Measurements from ENCODE around the gene SLIT3.

The SLIT3 gene

GRCh38 chr5:168865968-168866367, 435.0 kb downstream of the SLIT3 start:
- no peak for DNase-seq (ENCODE audit: low read depth, low spot score)

- no peak for DNase-seq (ENCODE audit: low read depth, low spot score)
These were observed 437.9 kb downstream of the SLIT3 start for GRCh38 chr5:168863021-168863420.

DNA sequence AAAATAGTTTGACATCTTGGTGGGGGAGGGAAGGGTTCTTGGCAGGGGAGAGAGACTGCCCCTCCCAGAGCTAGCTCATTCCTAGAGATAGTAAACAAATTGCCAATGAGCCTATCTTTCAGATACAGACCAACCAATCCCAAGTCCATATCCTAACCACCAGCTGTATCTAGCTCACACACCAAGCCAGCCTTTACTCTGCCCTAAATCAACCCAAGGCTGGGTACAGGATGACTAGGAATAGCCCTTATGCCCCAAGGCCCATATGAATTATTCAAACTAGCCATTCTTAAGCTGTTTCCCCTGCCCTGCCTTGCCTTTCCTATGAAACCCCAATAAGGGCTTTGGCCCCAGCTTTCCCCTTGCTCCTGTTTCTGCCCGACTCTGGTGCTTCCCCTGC, 440.4 kb downstream of the SLIT3 start:
- DNase-seq (ENCODE audit: low read depth, low spot score), result no peak

DNA sequence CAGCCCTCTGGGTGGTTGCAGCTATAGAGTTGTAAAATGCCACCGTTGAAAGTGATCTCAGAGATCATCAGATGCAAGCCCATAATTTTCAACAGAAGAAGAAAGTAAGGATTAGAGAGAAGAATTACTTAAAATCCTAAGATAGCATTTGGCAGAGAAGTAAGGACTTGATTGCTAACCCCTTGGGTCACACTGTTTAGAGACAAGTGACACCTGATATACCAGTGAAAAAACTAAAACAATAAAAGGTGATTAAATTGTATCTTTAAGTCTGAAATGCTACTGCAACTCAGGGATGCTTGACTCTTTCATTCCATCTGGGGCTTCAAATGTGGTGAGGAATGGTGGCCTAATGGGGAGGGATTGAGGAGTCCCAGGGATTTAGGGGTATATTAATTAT, 440.9 kb downstream of the SLIT3 start:
- DNase-seq (ENCODE audit: low read depth, low spot score), result no peak

DNA sequence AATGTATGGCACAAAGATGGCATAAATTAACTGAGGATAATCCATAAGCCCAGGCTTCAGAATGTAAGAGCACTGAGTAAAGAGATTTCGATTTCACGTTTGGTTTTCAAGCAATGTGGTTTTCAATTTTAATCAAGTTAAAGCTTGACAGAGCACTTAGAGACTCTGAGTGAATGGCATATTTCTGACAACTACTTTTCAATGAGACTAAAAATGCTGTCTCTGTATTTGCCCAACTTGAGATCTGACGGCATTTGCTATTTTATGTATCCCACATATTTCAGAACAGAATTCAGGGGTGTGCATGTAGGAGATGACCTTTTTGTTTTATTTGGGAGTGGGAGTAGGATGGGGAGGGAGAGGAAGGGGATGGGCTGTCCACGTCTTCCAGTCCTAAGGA, 441.5 kb downstream of the SLIT3 start:
- DNase-seq (ENCODE audit: low read depth, low spot score), result no peak

DNA sequence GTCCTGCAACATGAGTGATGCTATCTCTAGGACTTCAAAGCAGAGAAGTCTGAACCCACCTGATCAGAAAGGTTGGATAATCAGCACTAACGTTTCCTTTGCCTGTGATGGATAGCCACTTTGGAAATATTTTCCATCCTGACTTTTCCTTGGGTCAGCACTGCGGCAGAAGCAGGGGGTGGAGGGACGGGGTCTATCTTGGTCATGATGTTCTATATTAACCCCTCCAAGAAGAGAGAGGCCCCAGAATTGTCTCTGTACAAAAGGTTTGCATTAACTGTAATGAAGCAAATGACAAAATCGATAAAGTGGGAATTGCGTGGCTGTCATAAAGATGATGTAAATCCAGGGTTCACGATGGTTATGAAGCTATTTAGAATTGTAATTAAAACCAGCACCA, 441.9 kb downstream of the SLIT3 start:
- DNase-seq (ENCODE audit: low read depth, low spot score), result no peak

GRCh38 chr5:168858371-168858770, 442.6 kb downstream of the SLIT3 start:
- no peak for DNase-seq (ENCODE audit: low read depth, low spot score)

GRCh38 chr5:168853972-168854371, 447.0 kb downstream of the SLIT3 start:
- no peak for DNase-seq (ENCODE audit: low read depth, low spot score)

GRCh38 chr5:168852329-168852728, 448.6 kb downstream of the SLIT3 start:
- DNase-seq (ENCODE audit: low read depth, low spot score), result no peak

DNA sequence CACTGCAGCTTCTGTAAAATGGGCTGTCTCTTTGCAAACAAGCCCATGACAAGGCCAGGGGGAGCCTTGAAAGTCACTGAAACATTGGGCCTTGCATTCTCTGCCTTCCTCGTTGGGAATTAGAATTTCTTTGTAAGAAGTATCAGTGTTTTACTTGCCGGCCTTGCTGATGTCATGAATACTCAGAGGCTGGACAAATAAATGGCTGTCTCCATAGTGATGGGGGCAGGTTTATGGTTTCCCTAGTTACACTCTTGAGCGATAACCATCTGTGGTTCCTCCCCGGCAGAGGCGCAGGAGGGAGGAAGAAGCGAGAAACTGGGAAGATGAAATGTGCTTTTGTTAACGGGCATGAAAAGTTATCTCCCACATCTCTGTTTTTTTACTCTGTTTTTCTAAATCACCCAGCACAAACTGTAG, 449.0 kb downstream of the SLIT3 start:
- DNase-seq (ENCODE audit: low read depth, low spot score), result no peak

DNA sequence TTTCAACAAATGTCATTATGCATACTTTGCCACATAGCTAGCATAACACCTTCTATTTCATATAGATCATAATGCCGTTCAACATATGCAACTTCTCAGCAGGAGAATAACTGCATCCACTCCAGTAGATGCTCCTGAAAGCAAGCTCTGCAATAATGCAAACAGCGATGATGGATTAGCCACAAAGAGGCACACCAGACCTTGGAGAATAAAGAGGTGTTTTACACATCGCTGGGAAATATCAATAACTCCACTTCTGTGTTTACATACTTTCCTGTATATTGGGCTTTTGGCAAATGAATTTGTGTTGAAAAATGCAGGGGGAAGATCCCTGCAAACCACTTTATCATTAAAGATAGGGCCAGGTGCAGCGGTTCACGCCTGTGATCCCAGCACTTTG, 450.3 kb downstream of the SLIT3 start:
- DNase-seq (ENCODE audit: low read depth, low spot score), result no peak

DNA sequence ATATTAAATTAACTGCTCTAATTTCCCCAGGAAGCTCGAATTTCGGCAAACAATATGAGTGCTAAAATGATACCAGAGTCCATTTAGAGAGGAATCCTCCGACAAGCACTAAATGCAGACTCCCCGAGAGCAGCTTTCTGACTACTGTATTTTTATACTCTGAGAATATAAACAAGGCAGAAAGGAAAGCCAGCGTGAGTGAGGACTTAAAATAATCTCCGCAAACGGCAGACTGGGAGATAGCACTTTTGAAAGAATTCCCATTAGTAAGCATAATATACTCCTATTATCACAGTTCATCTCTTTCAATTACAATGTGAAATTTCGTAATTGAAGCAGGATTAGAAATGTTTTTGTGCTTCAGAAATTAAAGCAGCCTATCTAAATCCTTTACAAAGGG, 452.4 kb downstream of the SLIT3 start:
- no peak for DNase-seq (ENCODE audit: low read depth, low spot score)

GRCh38 chr5:168847511-168848073, 453.3 kb downstream of the SLIT3 start:
- DNase-seq (ENCODE audit: low read depth, low spot score), result no peak

DNA sequence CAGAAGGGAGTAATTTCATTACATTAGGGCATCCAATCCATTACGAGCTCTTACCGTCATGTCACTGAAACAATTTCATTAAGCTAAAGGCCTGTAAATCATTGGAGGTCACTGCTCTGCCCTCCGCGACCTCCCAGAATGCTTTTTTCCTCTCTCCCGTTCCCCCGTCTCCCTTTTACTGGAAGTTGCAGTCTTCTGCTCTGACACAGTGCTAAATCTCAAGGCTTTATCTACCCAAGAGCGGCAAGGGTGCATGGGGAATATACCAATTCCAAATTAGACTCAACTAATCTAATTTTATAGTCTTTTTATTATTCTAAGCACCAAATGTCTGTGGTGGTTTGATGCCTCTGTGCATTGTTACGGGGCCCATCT, 456.0 kb downstream of the SLIT3 start:
- DNase-seq (ENCODE audit: low read depth, low spot score), result no peak

DNA sequence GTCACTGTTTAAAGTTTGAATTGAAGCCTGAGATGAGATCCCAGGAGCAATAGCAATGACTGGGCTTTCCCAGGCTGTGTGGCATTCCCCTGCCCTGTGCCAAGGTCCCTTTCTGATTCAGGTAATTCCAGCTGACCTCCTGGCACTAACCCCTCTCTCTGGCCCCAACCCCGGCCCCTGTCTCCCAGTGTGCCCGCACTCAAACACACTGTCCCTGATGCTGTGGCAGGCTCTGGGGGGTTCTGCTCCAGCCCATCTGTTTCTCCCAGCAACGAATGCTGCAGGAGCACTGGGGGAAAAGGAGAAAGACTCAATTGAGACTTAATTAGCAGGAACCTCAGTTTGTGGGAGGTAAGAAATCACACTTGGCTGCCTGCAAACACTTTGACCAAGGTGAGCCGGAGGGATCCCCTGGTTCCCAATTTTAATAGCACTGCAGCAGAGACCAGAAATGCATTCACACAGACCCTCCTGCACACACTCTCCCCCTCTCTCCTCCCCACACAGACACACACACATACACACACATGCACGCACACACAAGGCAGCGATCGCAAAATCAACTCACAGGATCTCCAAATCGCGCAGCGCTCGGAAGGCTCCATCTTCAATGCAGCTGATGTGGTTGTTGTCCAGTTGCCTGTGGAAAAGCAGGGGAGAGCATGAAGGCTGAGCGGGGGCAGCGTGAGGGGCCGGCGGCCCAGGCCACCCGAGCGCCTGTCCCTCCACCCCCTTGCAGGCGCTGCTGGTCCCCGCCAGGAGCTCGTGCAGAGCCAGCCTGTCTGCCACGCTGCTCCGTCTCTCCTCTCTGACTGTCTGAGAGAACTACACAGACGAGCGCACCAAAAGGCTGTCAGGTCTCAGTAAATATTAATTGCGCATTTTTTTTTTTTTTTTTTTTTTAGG, 456.7 kb downstream of the SLIT3 start:
- DNase-seq (ENCODE audit: low read depth, low spot score), result no peak

- DNase-seq (ENCODE audit: low read depth, low spot score), result no peak
These were observed 457.5 kb downstream of the SLIT3 start for GRCh38 chr5:168843277-168844015.

DNA sequence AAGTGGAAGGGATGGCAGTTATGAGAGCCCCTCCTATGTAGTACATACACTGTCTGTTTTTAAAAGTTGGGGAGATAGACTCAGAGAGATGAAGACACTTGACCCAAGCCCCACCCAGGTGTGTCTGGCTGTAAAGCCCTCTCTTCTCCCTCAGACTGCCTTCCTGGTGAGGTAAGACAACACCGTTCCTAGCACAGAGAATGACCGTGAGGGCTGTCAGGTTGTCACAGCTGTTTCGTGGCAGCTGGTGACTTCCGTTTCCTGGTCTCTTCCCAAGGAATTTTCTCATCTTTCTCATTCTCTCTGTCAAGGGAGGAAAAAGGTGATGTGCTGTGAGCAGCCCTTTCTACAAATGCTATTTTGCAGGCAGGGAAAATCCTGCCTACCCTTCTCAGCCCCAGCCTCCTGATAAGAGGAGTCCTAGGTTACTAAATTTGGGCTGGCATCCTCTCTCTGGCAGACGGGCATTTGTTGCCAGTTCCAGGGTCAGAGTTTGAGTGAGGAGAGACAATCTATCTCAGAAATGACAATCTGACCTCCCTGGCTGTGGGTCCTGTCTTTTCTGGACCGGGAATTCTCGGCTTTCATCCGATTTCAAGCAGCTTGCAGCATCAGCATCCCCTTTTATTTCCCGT, 458.3 kb downstream of the SLIT3 start:
- no peak for DNase-seq (ENCODE audit: low read depth, low spot score)

GRCh38 chr5:168837852-168838251, 463.1 kb downstream of the SLIT3 start:
- no peak for DNase-seq (ENCODE audit: low read depth, low spot score)

GRCh38 chr5:168836603-168837231, 464.2 kb downstream of the SLIT3 start:
- DNase-seq (ENCODE audit: low read depth, low spot score), result no peak

DNA sequence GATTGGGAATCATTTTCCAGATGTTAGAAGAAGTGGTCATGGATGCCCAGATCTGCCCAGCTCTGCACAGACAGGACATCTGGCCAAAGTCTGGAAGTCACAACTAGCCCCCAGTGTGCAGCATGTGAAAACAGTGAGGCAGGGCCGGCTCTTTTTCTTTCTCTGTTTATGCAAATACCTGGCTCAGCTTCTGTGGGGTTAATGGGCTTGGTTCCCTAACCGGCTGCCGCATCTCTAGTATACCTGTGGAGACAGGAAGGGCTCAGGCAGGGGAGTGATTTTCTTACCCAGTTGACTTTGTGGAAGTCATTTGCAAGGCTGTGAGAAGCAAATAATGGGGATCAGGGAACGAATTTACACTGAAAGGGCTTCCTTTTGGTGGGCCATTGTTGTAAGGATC, 467.0 kb downstream of the SLIT3 start:
- DNase-seq (ENCODE audit: low read depth, low spot score), result peak; percentile 37

- no peak for DNase-seq (ENCODE audit: low read depth, low spot score)
These were observed 467.6 kb downstream of the SLIT3 start for GRCh38 chr5:168833383-168833782.

GRCh38 chr5:168832308-168832707, 468.6 kb downstream of the SLIT3 start:
- no peak for DNase-seq (ENCODE audit: low read depth, low spot score)
